HCT116 (cell line): ENCODE results near the gene IGFBP2. TPM values are rescaled to one million over a fixed set of nuclear protein-coding genes. Genes with fewer than 3 reads are reported as not detected.

Experiments used
- ATAC-seq: fragments of 200-7000 bp; cut with Tn5 transposase; 2 replicates; pipeline ENCODE4 v1.9.1; 2020; ENCODE audit warnings: mild to moderate bottlenecking, moderate library complexity
- BruUV-seq: library from RNA; stranded (reverse); fragments of 400-500 nt; replicated peaks from 2 replicates; lab custom pipeline; 2021; lab: Mats Ljungman, UMichigan
- CTCF ChIA-PET: fragments of 300-600 bp; sonication (Branson Sonifier 250); formaldehyde crosslinking; loops from one replicate; lab custom pipeline; 2021; ENCODE audit warnings: antibody characterized with exemption; lab: Charles Lee
- POLR2A ChIA-PET: fragments of 300-600, 350-600 bp; sonication (Branson Sonifier 250); formaldehyde crosslinking; loops from one replicate; lab custom pipeline; 2021; ENCODE audit warnings: antibody characterized with exemption; lab: Charles Lee
- RAD21 ChIA-PET, 2 experiments: fragments of 300-600 bp; sonication (Branson Sonifier 250); formaldehyde crosslinking; loops; one replicate each; lab custom pipeline; 2023; ENCODE audit warnings: low total read pairs in 2 of 2; ENCODE audit not compliant: uncharacterized antibody in 2 of 2, unreplicated experiment in 2 of 2, low non-redundant PET in 1 of 2; lab: Charles Lee
- DNase-seq: peaks from one replicate; pipeline ENCODE4 v3.0.0-alpha.2; 2010; ENCODE audit warnings: low read depth, low spot score
- H2AFZ ChIP-seq: fragments of 200-600 bp; shearing (Covaris generic), sonication (generic); 2 replicates; pipeline ENCODE4 v1.6.1; 2017; ENCODE audit warnings: low read depth, mixed run types, mixed read lengths, antibody characterized with exemption, low read length; ENCODE audit not compliant: poor library complexity, severe bottlenecking
- H3K27ac ChIP-seq: 2 replicates; pipeline ENCODE4 v1.5.1; 2012; ENCODE audit warnings: low read depth, low read length
- H3K27me3 ChIP-seq: fragments of 200-600 bp; sonication (generic); 2 replicates; pipeline ENCODE4 v1.6.1; 2016; ENCODE audit warnings: mixed run types, low read length, mixed read lengths; ENCODE audit not compliant: insufficient read depth
- H3K36me3 ChIP-seq, 2 experiments: fragments of 200-500 bp in 1 of 2; fragments of 200-600 bp in 1 of 2; sonication (Bioruptor generic) in 1 of 2; sonication (generic) in 1 of 2; 2 replicates each; pipeline versions ENCODE4 v1.5.1 to v1.6.1; 2014 to 2016; ENCODE audit warnings: low read length in 2 of 2, inconsistent platforms in 1 of 2, mixed read lengths in 1 of 2, mixed run types in 1 of 2; ENCODE audit not compliant: insufficient read depth in 2 of 2, control insufficient read depth in 1 of 2
- H3K4me1 ChIP-seq, 2 experiments: fragments of 200-600 bp in 1 of 2; sonication (generic) in 1 of 2; 2 replicates each; pipeline versions ENCODE4 v1.5.1 to v1.6.1; 2012 to 2017; ENCODE audit warnings: low read length in 2 of 2, inconsistent platforms in 1 of 2, mild to moderate bottlenecking in 1 of 2, mixed read lengths in 1 of 2, mixed run types in 1 of 2, moderate library complexity in 1 of 2; ENCODE audit not compliant: insufficient read depth in 2 of 2, control insufficient read depth in 1 of 2
- H3K4me2 ChIP-seq: fragments of 200-600 bp; sonication (generic); 2 replicates; pipeline ENCODE4 v1.6.1; 2017; ENCODE audit warnings: mixed run types, low read length, mixed read lengths
- H3K4me3 ChIP-seq, 2 experiments: fragments of 200-600 bp in 1 of 2; sonication (generic) in 1 of 2; replicated peaks in 1 of 2; 2 replicates each; pipeline ENCODE4 v1.5.1; 2011 to 2016; ENCODE audit warnings: low read length in 2 of 2, control low read depth in 1 of 2, low read depth in 1 of 2, mild to moderate bottlenecking in 1 of 2, mixed read lengths in 1 of 2, mixed run types in 1 of 2
- H3K79me2 ChIP-seq: fragments of 200-600 bp; sonication (generic); 2 replicates; pipeline ENCODE4 v1.6.1; 2017; ENCODE audit warnings: mild to moderate bottlenecking, mixed run types, low read length, moderate library complexity, mixed read lengths; ENCODE audit not compliant: insufficient read depth
- H3K9ac ChIP-seq: fragments of 200-600 bp; sonication (generic); 2 replicates; pipeline ENCODE4 v1.6.1; 2016; ENCODE audit warnings: low read length, mixed read lengths
- H3K9me2 ChIP-seq: fragments of 200-600 bp; sonication (generic), shearing (Covaris generic); 2 replicates; pipeline ENCODE4 v1.6.1; 2017; ENCODE audit warnings: mixed run types, mild to moderate bottlenecking, moderate library complexity; ENCODE audit not compliant: insufficient read depth
- H3K9me3 ChIP-seq, 2 experiments: fragments of 200-500 bp in 1 of 2; fragments of 200-600 bp in 1 of 2; sonication (Bioruptor generic) in 1 of 2; sonication (generic) in 1 of 2; 2 replicates each; pipeline ENCODE4 v1.6.1; 2014 to 2017; ENCODE audit warnings: low read length in 2 of 2, mixed read lengths in 2 of 2, inconsistent platforms in 1 of 2, low read depth in 1 of 2, mild to moderate bottlenecking in 1 of 2, mixed run types in 1 of 2, moderate library complexity in 1 of 2; ENCODE audit not compliant: control insufficient read depth in 1 of 2, insufficient read depth in 1 of 2
- H4K20me1 ChIP-seq: fragments of 200-600 bp; sonication (generic), shearing (Covaris generic); 2 replicates; pipeline ENCODE4 v1.6.1; 2017; ENCODE audit warnings: mixed run types, mild to moderate bottlenecking, moderate library complexity; ENCODE audit not compliant: insufficient read depth
- CEBPB ChIP-seq: IDR thresholded peaks from 2 replicates; pipeline ENCODE4 v1.6.1; 2012; ENCODE audit warnings: low read depth
- EGR1 ChIP-seq: IDR thresholded peaks from 2 replicates; pipeline ENCODE4 v1.6.1; 2012; ENCODE audit warnings: low read depth
- ELF1 ChIP-seq: IDR thresholded peaks from 2 replicates; pipeline ENCODE4 v1.6.1; 2012; ENCODE audit warnings: low read depth, borderline replicate concordance
- EZH2 ChIP-seq: fragments of 200-600 bp; sonication (generic); IDR thresholded peaks from 2 replicates; pipeline ENCODE4 v1.6.1; 2017; ENCODE audit warnings: antibody characterized with exemption, mixed run types
- FOSL1 ChIP-seq: IDR thresholded peaks from 2 replicates; pipeline ENCODE4 v1.6.1; 2012; ENCODE audit warnings: low read depth
- JUND ChIP-seq: IDR thresholded peaks from 2 replicates; pipeline ENCODE4 v1.6.1; 2012
- RAD21 ChIP-seq: IDR thresholded peaks from 2 replicates; pipeline ENCODE4 v1.6.1; 2012; ENCODE audit warnings: low read depth, mild to moderate bottlenecking
- SIN3A ChIP-seq: IDR thresholded peaks from 2 replicates; pipeline ENCODE4 v1.6.1; 2012; ENCODE audit warnings: low read depth
- SRF ChIP-seq: IDR thresholded peaks from 2 replicates; pipeline ENCODE4 v1.6.1; 2012; ENCODE audit warnings: low read depth
- TCF7L2 ChIP-seq: IDR thresholded peaks from 2 replicates; pipeline ENCODE4 v1.7.0; 2011; ENCODE audit warnings: borderline replicate concordance, inconsistent platforms; ENCODE audit not compliant: insufficient read depth, insufficient read length; ENCODE audit errors: extremely low read depth
- ZBTB33 ChIP-seq: IDR thresholded peaks from 2 replicates; pipeline ENCODE4 v1.6.1; 2011; ENCODE audit warnings: mild to moderate bottlenecking, low read length, moderate library complexity; ENCODE audit not compliant: insufficient replicate concordance; ENCODE audit errors: extremely low read depth
- ZNF274 ChIP-seq: fragments of 200-500 bp; sonication (Bioruptor generic); IDR thresholded peaks from 2 replicates; pipeline ENCODE4 v1.6.1; 2014; ENCODE audit warnings: mild to moderate bottlenecking, low read depth, low read length, inconsistent platforms
- intact Hi-C: fragments of 100-400 bp; cut with micrococcal nuclease; formaldehyde crosslinking; loops from 2 replicates; pipeline ENCODE4 v1.10.0; 2022
- total RNA-seq: library from RNA; stranded (reverse); gene quantifications from one replicate; pipeline ENCODE4 v1.2.1, GENCODE V29; 2021; ENCODE audit not compliant: unreplicated experiment
- TF ChIP-seq, protein P1 (sequence below): IDR thresholded peaks from 2 replicates; pipeline ENCODE4 v1.6.1; 2012
- TF ChIP-seq, protein P2 (sequence below): IDR thresholded peaks from 2 replicates; pipeline ENCODE4 v1.6.1; 2012

IGFBP2 gene
- total RNA-seq, 1 experiment from 2014 or later = 143 TPM

DNA sequence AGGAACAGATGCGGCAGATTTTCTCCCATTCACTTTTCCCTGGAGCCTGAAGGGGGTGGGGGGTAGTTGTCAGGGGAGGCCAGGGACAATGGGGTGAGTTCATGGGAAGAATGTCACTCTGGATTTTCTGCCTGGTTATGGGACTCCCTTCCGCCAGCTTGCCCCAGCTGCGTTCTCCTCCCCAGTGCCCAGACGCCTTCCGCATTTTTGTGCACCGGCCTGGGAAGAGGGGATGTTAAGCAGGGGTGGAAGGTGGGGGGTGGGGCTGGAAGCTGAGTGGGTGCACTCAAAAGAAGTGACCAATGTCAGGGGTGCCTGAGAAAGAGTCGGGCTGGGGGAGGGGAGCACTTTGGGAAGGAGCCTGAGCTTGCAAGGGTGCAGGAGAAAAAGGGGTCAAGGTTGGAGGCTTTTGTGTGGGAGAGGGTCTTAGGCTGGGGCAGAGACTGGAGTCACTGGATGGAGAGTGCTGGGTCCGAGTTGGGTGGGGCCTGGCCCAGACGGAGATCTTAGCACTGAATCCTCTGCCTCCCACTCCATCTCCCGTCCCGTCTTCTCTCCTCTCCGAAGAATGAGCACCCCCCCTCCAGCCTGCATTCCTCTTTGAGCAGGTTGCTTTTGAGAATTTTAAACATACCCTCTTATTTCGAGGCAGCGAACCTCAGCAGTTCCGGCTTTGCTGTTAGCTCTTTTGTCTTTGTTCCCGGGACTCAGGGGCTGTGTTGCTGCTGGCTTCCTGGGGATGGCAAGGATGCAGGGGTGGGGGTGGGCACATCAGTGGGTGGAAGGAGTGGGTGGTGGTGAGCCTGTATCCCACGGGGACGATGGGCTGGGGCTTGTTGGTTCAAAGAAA lies 2.7 kb downstream of the IGFBP2 start:
- H3K9ac ChIP-seq = peak overlapping the region; percentile 44
- H3K4me1 ChIP-seq = peaks cover 35 to 50% of the 10 kb centered on the region in 2 experiments
- H3K4me3 ChIP-seq = peak overlapping the region; percentile 4 to 38; a peak in 3 of 4 replicates
- H4K20me1 ChIP-seq = no peaks in the 10 kb centered on the region
- H3K4me2 ChIP-seq = peak overlapping the region; percentile 95
- ChIA-PET RAD21 (no interaction called here), CTCF (no interaction called here), POLR2A (no interaction called here)
- no peak for TF ChIP-seq SRF
- TF ChIP-seq EZH2 = no peak
- TF ChIP-seq, protein P1, sequence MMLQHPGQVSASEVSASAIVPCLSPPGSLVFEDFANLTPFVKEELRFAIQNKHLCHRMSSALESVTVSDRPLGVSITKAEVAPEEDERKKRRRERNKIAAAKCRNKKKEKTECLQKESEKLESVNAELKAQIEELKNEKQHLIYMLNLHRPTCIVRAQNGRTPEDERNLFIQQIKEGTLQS = no peak
- TF ChIP-seq JUND = no peak
- TF ChIP-seq ZBTB33 = no peak
- TF ChIP-seq CEBPB = no peak
- no peak for TF ChIP-seq RAD21
- TF ChIP-seq, protein P2, sequence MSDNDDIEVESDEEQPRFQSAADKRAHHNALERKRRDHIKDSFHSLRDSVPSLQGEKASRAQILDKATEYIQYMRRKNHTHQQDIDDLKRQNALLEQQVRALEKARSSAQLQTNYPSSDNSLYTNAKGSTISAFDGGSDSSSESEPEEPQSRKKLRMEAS = no peak
- no peak for TF ChIP-seq TCF7L2
- TF ChIP-seq SIN3A = no peak
- TF ChIP-seq FOSL1 = no peak
- no peak for TF ChIP-seq EGR1
- TF ChIP-seq ZNF274 = no peak
- TF ChIP-seq ELF1 = no peak
- intact Hi-C loops = no loop called here
- H3K27me3 ChIP-seq = no peaks in the 10 kb centered on the region
- H3K36me3 ChIP-seq = no peaks in the 10 kb centered on the region
- no peak overlapping the region for H2AFZ ChIP-seq
- peak overlapping the region; percentile 28; the same call in 1 of the 2 replicates for H3K27ac ChIP-seq
- BruUV-seq = no TSS peak
- ATAC-seq (no peak), DNase-seq (no peak)
- no peaks in the 10 kb centered on the region for H3K9me3 ChIP-seq
- H3K79me2 ChIP-seq = peaks cover 29% of the 10 kb centered on the region
- H3K9me2 ChIP-seq = no peaks in the 10 kb centered on the region
